GM12891 (cell line): ENCODE results near the gene SMIM30.

Experiments used
- POLR2A ChIP-seq: IDR thresholded peaks from 2 replicates; pipeline ENCODE4 v1.6.1; 2011; ENCODE audit warnings: low read depth, low read length, control low read depth
- POLR2AphosphoS5 ChIP-seq: IDR thresholded peaks from 2 replicates; pipeline ENCODE4 v1.6.1; 2011; ENCODE audit warnings: low read depth, low read length, control low read depth
- TAF1 ChIP-seq: IDR thresholded peaks from 2 replicates; pipeline ENCODE4 v1.6.1; 2011; ENCODE audit warnings: low read depth, low read length, control low read depth

GRCh38 chr7:113100121-113100603, 18.2 kb downstream of the SMIM30 start:
- TF ChIP-seq POLR2A (no peak), TAF1 (no peak), POLR2AphosphoS5 (no peak)
